GM19467 (cell line): ENCODE results near the gene CCDC106.

Experiments
- ATAC-seq: cut with Tn5 transposase; IDR thresholded peaks from one replicate; pipeline ENCODE4 v1.9.1; 2021; ENCODE audit warnings: mild to moderate bottlenecking, moderate library complexity; ENCODE audit not compliant: unreplicated experiment

Gene CCDC106

DNA sequence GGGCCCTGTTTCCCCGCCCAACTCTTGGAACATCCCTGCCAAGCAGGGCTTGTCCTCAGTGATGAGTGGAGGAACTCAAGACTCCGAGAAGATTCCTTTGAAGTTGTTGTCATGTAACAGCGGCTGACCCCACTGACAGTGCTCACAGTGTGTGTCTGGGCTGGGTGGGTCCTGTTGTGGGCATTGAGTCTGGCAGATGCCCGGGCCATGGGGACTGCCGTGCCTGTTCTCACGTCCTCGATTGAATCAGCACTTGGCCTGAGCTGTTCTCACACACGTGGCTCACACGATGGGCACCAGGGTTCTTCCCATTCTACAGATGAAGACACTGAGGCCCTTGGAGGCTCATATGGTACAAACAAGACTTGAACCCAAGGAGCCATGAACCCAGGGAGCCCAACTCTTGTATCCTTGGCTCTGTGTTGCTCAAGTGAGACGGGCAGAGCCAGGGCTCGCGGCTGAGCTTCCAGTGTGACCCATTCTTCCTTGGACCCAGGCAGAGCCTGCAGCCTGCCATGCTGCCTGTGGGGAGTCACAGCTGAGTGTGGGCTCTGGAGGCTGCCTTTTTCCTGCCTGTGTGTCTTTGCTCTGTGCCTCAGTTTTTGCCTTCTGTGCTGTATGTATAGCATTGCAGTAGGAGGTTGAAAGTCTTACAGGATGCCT lies 18.5 kb downstream of the CCDC106 start:
- no peak for ATAC-seq

DNA sequence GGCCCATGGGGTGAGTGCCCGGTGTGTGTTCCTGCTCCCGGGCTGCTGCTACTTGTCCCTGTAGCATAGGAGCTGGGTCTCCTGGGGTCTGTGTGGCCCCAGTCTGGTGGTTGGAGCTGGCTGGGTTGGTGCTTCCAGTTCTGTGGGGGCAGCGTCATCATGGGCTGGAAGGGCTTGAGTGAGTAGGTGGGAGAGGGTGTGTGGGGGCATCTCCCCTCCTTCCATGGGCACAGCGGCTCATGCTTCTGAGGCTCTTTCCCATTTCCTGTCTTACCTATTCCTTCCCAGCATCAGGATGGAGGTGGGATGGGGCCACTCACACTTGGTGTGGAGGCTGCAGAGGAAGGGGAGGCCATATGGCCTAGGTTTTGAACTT lies 19.0 kb downstream of the CCDC106 start:
- ATAC-seq = no peak

DNA sequence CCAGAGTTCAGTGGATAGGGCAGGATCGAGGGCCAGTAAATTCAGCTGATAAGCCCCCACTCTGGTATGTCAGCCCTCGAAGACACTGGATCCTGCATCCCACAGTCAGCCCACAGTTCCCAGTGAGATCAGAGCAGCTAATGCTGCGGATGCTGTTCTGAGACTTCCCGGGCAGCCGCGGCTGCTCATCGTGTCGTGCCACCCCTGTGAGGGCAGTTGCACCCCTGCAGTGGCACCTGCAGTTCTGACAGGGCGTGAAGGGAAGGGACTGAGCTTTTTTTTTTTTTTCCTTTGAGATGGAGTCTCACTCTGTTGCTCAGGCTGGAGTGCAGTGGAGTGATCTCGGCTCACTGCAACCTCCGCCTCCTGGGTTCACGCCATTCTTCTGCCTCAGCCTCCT lies 19.5 kb downstream of the CCDC106 start:
- ATAC-seq = no peak

DNA sequence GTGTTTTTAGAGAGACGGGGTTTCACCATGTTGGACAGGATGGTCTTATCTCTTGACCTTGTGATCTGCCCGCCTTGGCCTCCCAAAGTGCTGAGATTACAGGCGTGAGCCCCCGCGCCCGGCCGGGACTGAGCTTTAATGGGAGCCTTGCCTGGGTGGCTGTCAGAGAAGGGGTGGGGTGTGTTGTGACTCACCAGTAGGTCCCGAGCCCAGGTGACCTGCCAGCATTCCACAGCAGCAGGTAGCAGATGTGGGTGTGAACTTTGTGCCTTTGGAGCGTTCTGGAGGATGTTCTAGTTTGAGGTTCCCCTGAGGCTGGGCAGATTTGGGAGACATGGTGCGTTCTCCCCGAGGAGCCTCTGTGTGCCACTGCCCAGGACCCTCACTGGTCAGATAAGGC lies 19.9 kb downstream of the CCDC106 start:
- no peak for ATAC-seq

DNA sequence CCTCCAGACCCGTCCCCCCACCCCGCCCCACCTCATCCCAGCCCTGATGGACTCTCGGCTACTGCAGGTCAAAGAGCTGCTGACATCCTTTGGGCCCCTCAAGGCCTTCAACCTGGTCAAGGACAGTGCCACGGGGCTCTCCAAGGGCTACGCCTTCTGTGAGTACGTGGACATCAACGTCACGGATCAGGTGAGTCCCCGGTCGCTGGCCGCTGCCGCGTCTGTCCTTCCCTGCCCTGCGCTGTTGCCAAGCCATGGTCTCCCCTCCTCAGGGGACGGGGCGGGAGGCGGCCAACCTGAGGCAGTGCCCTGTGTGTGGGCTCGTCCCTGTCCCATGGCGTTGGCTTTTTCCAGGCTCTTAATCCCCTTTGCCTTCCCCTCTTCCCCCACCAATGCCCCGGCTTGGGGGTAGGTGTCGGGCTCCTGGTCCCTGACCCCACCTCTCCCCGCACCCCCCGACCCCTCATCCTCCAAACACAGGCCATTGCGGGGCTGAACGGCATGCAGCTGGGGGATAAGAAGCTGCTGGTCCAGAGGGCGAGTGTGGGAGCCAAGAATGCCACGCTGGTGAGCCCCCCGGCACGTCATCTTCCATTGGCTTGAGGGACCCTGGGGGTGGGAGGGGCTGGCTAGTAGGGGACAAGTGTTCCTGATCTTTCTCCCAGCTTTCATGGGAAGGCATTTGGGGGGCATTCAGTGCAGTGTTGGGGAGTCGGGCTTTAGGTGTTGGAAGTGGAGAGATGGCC lies 20.8 kb downstream of the CCDC106 start:
- no peak for ATAC-seq

DNA sequence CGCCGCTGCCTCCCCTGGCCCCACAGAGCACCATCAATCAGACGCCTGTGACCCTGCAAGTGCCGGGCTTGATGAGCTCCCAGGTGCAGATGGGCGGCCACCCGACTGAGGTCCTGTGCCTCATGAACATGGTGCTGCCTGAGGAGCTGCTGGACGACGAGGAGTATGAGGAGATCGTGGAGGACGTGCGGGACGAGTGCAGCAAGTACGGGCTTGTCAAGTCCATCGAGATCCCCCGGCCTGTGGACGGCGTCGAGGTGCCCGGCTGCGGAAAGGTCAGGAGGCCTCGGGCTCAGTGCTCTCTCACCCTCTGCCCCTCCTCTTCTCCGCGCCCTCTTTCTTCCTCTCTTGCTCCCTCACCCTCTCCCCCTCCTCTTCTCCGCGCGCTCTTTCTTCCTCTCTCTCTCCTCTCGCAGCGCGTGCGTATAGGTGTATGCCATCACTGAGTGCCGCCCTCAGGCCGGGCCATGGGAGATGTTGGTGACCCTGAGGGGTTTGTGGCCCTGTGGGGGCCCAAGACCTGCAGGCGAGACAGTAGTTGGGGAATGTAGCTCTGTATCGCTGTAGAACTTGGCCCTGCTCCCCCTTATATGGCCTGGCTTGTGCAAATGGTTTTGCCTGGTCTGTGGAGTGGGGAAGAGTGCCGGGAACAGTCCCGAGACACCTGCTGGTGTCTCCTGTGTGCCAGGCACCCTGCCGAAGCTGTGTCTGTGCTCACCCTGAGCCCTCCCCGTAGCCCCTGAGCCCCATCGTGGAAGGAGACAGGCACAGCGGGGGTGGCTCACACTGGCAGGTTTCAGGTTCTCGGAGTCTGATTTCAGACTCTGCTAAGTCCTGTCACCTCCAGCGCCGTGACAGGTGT lies 21.6 kb downstream of the CCDC106 start:
- ATAC-seq = no peak

DNA sequence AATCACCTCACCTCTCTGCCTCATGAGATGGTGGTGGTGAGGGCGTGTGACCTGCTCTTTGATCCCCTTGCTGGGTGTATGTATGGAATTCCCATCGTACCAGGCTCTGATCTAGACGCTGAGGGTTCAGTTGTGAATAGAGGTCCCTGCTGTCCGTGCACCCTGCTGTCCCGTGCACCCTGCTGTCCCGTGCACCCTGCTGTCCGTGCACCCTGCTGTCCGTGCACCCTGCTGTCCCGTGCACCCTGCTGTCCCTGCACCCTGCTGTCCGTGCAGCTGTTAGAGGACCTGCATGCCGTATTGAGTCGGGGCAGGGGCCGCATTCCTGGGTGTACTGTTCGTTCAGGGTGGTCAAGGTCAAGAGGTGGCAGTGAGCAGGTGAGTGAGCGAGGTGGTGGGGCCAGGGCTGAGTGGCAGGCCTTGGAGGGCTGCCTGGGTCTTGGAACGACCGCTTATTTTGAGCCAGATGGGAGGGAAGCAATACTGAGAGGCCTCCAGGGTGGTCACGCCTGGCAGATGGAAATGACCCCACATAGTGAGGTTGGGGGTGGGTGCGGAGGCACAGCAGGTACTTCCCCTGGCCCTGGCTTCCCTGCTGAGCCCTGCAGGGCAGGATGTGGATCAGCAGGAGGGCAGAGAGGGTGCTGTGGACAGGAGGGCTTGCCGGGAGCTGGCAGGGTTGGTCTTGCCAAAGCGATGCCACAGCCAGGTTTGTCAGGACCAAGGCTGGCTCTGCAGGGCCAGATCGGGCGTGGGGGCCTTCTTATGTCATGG lies 22.5 kb downstream of the CCDC106 start:
- ATAC-seq = no peak

DNA sequence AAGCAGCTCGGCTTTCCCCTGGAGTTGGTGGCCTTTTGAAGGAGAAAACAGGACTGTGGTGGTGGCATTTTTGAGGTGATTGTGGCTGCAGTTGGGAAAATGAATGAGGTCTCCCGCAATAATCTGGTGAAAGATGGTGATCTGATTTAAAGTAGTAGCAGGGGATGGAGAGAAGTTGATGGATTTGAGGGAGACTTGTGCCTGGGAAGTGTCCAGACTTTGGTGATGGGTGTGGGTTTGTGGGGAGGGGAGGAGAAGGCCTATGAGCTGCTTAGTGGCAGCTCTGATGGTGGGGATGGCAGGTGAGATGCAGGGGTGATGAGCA lies 23.0 kb downstream of the CCDC106 start:
- no peak for ATAC-seq

DNA sequence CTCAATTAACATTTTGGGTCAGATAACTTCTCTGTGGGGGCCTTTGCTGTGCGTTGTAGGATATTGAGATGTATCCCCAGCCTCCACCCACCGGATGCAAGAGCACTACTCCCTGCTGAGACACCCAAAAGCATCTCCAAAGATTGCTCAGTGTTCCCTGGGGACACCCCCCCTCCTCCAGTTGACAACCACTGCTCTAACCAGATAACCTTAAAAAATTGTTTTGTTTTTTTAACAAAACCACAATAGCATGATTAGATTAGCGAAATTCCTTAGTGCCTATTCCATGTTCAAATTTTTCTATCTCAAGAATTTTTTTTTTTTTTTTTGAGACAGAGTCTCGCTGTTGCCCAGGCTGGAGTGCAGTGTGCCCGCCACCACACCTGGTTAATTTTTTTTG lies 24.4 kb downstream of the CCDC106 start:
- no peak for ATAC-seq

DNA sequence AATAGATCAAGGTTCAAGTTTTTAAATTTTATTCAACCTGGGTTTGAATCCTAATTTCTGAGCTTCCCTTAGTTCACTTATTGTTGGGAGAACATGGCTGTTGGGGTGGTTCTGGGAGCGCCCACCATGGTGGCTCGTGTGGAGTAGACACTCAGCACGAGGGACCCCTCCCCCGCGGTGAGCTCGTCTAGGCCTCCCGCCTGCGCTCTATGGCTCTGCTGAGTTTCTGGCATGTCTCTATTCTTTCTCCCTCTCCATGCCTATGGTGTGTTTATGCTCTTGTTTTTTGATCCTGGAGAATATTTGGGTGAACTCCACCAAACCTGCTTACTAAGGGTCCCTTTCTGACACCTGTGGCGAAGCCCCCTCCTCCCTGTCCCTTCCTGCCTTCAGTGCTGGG lies 25.5 kb downstream of the CCDC106 start:
- ATAC-seq = no peak

DNA sequence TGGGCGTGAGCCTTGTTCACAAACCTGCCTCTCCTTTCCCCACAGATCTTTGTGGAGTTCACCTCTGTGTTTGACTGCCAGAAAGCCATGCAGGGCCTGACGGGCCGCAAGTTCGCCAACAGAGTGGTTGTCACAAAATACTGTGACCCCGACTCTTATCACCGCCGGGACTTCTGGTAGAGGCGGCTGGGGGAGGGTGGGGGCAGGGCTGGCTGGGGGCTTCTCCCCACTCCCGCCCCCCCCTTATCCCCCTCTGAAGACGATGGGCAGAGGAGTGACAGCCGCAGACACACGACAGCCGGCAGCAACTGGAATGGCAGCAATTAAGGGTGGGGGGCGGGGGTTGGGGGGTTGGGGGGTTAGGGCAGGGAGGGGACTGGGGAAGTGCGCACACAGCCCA lies 25.9 kb downstream of the CCDC106 start:
- no peak for ATAC-seq

DNA sequence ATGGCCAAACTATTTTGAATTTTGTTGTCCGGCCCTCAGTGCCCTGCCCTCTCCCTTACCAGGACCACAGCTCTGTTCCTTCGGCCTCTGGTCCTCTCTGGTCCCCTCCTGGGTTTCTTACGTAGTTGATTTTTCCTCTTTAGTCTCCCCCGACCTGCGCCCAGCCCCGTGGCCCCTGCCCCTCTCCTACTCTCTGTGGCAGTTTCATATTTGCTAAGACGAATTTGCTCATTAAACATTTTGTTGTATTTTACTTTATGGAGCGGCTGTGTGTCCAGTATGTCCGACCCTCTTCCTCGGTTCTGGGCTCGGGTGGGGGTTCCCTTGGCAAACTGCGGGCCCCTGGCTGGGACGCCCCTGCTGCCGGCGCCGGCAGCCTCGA lies 26.4 kb downstream of the CCDC106 start:
- ATAC-seq = no peak

DNA sequence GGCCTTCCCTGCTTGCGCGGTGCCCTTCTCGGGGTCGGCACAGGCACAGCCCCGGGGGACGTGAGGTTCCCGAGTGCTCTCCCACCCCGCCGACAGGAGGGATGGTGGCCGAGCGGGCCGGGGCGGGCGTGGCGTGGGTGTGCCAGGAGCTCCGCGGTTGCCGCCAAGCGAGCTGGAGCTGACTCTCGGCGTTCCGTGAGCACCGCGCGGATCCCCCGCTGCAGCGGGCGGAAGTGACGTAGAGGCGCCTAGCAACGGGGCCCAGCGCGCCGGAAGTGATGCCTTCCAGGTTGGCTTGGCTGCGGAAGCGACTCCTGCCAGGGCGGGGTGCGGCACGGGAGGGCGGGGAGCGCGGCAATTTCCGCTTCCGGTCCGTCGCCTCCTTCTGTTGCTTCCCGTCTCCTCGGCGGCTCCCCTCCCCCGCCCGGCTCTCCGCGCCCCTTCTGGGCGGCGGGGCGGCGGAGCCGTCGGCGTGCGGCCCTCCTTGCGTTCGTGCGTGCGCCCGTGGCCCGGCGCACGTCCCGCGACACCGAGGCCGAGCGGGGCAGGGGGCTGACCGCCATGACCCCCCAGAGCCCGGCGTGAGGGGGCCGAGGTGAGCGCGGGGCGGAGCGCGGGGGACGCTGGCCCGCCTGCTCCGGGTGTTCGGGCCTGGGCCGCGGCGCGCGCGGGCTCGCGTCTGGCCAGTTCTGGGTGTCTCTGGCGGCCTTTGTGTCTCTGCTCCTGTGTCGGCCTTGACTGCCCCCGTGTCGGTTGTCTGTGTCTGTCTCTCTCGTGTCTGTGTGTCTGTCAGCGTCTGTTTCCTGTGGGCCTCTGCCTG lies 27.0 kb downstream of the CCDC106 start, which contains the start of gene EPN1:
Gene EPN1, plus strand, starts transcription at position 386 of the 820 bp plus-strand sequence. CDS start 3,402 bp downstream, outside the sequence.
- ATAC-seq = peak; percentile 65

DNA sequence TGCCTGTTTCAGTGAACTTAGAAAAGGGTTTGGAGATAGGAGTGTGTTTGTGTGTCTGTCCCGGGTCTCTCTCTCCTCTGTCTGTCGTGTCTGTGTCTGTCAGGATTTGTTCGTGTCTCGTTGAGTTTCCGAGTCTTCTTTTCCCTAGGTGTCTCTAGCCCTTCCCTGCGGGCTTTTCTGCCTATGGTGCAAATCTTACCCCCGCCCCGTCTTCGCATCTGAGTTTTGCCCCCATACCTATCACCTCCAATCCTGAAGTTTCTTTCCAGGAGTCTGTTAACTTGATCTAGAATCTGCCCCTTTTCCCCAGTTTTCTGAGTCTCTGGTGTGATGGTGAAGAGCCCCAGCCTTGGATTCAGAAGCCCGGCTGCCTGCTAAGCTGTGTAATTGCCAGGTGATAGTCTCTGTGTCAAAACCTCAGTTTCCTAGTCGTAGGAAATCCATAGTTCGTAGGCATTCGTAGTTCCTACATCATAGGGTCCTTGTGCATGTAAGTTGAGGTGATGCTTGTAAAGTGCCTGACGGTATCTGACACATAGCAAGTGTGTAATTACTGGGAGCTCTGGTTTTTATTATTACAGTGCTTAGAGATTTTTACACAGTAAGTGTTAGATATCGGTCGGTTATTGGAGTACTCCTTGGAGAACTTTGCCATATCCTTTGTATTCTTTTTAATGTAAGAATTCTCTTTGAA lies 27.8 kb downstream of the CCDC106 start:
- ATAC-seq = no peak

DNA sequence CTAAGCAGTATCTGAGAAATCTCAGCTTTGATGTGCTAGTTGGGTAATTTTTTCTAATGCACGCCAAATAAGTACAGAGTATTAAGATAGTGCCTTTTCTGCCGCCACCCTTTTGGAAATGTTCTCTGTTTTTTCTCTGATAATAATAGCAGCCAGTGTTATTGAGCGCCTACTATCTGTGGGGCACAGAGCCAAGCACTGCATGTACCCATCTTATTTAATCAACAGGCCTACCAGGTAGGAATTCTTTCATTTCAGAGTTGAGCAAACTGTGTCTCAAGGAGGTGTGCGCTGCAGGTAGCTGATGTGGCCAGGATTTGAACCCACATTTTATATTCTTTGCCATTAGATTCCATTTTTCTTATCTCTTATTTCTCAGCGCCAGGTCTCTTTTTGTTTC lies 28.4 kb downstream of the CCDC106 start:
- ATAC-seq = no peak

DNA sequence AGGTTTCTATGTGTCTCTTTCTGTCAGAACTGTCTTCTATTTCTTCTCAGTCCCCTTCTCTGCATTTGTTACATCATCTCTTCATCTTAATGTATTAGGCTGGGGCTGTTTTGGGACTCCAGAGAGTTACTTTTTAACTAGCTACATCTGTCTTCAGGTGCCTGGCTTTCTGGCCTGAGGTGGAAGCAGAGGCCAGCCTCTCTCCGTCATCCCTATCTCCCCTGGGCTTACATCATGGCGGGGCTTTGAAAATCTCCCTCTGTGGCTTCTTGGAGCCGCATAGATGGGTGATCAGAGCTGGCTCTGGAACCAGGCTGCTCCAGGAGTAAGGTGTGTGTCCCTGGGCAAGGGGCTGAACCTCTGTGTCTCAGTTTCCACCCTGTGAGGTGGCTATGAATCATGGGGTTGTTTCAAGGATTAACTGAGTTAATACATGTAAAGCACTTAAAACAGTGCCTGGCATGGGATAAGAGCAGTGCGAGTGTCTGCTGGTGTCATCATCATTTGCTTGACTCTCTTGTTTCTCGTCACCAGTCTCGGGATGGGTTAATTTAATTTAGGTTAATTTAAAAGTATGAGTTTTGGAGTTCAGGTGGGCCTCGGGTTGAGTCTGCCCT lies 29.0 kb downstream of the CCDC106 start:
- no peak for ATAC-seq

DNA sequence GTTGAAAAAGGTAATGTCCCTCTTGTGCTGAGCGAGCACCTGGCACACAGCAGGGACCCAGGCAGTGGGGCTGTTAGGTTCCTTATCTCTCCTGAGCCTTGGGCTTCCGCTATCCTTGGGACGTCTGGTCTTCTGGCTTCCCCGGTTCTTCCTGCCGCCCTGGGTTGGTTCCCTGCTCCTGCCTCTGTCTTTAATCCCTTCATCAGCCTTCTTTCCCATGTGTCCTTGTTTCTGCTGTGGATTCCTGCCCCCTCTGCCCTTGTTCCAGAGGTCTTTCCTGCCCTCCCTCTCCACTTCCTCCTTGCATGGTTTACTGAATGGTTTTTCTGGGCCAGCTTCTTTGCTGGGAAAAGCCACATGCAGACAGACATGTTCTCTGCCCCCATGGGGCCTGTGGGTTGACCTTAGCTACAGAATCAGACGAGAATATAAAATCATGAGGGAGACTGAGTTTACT lies 29.6 kb downstream of the CCDC106 start:
- no peak for ATAC-seq

DNA sequence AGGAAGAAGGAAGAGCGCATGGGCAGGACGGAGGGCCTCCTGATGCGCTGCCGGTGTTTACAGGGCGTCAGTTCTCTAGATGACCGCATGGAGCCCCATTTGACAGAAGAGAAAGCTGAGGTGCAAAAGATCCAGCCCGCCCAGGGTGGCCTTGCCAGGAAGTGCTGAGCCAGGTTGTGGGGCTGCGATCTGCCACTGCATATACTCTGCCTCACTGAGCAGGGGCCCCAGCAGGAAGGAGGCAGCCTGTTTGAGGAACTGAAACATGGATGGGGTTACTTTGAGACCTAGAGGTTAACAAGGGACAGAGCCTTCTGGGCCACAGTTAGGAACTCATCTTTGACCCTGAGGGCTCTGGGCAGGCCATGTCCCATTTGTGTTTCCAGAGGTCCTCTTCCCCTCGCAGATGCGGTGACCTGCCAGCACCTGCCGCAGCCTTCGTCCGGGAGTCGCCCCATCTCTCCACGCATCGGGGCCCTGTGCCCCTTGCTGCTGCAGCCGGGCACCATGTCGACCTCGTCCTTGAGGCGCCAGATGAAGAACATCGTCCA lies 30.2 kb downstream of the CCDC106 start:
- ATAC-seq = peak; percentile 62
